Activated CD8-positive, alpha-beta memory T cell treated with anti-CD3 and anti-CD28 coated beads, Interleukin-2, amount 50 U/mL, for 48 hours (primary cell): ENCODE measurements around the gene SCGB1C1.
"Not testable (repeated sequence)": the region's sequence is repeated elsewhere in the genome, so short reads cannot be mapped to it uniquely, and the experiment has no call there.

Experiments used
- DNase-seq: peaks from one replicate; pipeline ENCODE4 v3.0.0-alpha.2; 2020

Gene SCGB1C1

DNA sequence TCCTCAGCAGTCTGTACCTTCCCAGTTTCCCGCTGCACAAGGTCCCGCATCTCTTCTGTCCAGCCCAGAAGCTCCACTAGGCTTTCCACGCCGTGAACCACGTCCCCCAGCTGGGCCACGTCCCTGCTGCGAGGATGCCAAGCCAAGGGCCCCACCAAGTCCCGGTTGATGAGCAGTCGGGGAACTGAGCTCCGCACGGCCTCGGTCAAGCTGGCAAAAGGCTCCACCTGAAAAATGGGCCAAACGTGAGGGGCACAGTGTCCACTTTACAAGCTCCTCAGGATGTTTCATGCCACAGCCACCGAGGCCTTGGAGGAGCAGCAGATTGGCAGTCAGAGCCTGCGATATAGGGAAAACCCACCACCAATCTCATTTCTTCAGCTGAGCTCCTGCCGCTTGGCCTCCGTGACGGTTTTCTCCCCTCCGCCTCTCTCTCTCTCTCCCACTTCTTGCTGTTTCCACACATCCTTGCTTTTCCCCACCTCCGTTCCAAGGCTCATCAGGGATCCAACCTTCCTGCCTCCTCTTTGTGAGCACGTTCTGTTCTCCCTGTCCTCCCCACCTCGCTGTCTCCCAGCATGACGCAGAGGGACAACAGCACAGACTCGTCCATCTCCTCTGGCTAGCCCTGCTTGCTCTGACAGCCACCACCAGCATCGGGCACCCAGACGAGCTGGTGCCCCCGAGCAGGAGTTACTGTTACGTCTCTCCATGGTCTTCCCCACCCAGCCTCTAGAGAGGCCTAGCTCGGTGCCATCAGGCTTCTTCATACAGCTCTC is 26.1 kb downstream of the SCGB1C1 start:
- peak; percentile 37 for DNase-seq

DNA sequence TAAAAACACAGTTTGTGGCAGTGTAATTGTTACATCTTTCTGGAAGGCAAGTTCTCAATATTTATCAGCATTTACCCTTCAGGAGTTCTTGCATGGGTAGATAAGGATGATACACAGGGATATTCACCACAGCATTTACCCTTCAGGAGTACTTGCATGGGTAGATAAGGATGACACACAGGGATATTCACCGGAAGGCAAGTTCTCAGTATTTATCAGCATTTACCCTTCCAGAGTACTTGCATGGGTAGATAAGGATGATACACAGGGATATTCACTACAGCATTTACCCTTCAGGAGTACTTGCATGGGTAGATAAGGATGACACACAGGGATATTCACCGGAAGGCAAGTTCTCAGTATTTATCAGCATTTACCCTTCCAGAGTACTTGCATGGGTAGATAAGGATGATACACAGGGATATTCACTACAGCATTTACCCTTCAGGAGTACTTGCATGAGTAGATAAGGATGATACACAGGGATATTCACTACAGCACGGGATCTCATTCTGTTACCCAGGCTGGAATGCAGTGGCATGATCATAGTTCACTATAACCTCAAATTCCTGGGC is 27.9 kb downstream of the SCGB1C1 start:
- DNase-seq = not testable (repeated sequence)

DNA sequence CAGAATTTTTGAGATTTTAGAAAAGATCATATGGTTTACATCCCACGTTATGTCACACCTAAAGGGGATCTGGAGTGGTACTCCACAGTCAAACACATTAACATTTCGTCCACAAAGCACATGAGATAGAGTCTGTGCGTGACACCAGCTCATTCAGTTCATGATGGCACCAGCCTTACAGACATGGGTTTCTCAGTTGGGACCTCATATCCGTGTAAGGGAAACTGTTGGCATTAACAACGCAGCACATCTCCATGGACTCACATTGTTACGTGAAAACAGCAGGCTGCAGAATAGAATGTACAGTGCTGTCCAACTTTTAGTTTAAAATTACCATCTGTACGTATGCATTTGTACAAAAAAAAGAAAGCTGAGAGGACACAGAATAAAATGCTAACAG is 28.7 kb downstream of the SCGB1C1 start:
- no peak for DNase-seq

DNA sequence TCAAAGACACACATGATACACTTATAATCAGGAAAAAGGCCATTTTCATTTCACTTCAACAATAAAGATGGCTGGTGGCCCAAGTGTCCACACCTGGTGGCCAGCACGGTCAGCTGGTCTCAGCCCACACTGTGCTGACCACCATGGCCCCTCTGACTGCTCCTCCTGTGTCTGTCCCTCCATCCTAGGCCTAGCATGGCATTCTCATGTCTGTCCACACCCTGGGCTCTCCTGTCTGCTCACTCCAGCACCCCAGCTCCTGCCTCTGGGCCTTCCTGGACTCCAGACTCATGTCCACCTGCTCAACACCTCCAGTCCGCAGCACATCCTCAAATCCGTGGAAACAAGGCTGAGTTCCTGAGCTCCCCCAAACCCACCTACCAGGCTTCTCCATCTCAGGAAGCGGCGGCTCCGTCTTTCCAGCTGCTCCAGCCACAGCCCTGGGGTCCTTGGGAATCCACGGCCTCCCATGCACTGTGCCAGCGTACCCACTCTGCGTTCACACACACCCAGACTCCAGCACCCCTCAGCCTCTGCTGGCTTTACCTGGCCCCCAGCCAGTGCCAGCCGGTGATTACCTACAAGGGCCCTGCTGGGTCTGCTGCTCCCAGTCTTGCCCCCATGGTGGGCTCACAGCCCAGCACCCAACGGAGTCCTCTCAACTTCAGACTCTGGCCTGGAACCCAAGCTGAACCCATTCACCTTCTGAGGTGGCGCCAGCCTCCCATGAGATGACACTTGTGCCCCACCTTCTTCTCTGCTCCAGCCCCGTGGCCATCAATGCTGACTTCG is 29.3 kb downstream of the SCGB1C1 start:
- peak; percentile 23 for DNase-seq

DNA sequence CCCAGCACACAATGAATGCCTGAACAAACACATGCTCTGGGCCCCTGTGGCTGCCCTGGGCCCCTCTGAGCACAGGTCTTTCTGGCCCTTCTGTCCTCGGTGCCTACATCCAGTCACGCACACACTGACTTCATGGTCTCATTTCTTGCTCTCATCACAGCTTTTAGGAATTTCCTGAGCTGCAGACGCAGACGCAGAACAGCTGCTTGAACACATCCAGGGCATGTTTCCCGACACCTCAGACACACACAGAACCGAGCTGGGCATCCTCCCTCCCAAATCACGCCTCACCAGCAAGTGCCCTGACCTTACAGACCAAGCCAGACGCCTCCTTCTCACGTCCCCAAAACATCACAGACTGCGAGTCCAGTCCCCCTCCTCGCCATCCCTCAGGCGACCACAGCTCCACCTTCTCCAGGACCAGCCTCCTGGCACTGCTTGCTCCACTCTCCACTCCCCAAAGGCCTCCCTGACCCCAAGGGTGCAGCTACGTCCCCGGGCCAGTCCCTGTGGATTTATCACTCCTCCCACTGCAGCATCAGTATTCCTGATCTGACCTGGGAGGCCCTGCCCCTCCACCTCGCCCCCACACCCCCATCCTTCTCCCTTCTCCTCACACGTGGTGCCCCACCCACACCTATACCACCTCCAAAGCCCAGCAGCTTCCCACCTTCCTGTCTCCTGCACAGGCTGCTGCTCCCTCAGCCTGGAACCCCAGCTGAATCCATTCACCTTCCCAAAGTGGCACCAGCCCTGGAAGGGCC is 30.3 kb downstream of the SCGB1C1 start:
- DNase-seq = peak; percentile 37

DNA sequence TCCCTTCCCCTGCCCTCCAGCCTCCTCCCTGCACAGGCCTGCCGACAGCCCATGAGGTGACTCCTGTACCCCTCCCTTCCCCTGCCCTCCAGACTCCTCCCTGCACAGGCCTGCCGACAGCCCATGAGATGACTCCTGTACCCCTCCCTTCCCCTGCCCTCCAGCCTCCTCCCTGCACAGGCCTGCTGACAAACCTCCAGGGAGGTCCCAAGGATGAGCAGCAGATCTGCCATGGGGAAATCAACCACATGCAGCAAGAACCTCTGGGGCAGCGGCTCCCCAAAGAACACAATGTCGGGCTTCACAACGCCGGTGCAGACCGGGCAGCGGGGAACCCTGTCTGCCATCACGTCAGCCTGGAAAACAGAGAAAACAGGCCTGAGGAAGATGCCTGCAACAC is 31.0 kb downstream of the SCGB1C1 start:
- DNase-seq = peak; percentile 34

DNA sequence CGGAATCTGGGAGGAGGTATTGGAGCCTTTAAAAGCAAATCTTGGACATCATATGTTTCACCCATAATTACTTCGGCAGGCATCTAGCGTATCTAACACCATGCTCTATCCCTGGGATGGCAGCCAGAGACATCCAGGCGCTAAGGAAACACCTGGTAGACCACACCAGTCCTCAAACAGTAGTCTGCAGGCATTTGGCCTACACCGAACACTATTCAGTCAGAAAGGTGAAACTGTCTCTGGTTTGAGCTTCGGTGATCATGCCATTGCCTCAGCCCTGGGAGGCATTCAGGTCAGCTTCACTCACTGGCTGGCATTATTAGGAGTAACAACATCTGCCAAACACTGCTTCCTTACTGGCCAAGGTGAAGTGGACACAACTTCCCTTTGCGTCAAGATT is 31.5 kb downstream of the SCGB1C1 start:
- DNase-seq = no peak

DNA sequence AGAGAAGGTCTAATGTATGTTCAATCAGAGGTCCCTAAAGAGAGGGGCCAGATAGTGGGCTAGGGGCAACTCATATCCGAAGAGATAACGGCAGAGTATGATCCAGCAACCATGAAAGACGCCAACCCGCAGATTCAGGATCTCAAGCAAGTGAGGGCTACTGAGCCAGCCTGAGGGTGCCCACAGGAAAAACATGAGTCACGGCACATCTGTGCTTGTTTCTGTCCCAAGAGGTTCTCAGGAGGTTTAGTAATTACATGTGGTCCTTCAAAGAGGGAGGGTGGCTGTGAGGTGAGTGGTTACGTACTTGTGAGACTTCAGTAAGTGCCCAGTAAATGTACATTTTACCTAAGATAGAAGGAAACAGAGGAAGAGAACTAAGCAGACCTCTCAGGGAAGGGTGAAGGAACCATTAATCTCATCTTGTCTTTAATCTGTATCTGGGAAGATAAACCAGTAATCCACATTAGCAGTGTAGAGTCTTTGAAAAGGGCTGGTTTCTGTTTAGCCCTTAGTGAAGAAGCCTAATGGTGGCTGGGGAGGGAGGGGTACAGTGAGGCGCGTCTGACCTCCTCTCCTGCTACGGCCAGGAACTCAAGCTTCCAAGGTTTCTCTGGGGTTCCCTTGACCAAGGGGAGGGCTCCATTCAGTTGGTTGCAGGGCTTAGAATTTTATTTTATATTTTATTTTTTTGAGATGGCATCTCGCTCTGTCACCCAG is 33.0 kb downstream of the SCGB1C1 start:
- peak; percentile 56 for DNase-seq

DNA sequence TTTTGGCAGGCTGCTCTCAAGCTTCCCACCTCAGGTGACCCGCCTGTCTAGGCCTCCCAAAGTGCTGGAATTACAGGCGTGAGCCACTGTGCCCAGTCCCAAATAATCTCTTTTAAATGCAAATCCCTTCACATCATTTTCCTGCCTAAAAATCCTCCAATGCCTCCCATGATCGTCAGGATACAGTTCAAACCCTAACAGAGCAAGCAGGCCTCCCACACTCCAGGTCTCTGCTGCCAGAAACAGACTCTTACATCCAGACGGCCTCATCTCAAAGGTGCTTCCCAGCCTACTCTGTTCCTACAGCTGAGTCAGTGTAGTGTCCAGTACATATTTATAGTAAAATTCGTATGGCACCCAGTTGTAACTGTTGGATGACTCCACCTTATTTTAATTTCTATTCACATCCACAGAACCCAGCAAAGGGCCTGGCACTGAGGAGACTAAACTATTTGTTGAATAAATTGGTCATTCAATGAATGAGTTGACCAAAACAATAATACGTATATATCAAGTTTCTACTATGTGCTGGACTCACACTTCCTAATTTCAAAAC is 35.0 kb downstream of the SCGB1C1 start:
- peak; percentile 4 for DNase-seq

DNA sequence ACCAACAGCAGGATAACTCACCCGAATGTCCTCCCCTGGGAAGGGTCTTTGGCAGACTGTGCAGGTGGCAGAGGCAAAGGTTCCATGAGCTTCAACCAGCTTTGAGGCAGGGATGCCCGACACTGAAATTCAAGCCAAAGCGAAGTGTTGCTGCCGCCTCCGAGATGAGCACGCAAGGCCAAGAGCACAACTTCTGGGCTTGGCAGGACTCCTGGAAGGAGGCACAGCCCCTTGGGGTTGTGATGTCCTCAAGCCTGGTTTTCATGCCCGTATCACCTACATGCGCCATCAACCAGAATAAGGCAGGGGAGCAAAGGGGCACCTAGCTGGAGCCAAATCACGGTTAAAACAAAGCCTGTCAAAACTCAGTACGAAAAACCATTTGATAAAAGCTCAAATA is 37.6 kb downstream of the SCGB1C1 start:
- peak; percentile 36 for DNase-seq

DNA sequence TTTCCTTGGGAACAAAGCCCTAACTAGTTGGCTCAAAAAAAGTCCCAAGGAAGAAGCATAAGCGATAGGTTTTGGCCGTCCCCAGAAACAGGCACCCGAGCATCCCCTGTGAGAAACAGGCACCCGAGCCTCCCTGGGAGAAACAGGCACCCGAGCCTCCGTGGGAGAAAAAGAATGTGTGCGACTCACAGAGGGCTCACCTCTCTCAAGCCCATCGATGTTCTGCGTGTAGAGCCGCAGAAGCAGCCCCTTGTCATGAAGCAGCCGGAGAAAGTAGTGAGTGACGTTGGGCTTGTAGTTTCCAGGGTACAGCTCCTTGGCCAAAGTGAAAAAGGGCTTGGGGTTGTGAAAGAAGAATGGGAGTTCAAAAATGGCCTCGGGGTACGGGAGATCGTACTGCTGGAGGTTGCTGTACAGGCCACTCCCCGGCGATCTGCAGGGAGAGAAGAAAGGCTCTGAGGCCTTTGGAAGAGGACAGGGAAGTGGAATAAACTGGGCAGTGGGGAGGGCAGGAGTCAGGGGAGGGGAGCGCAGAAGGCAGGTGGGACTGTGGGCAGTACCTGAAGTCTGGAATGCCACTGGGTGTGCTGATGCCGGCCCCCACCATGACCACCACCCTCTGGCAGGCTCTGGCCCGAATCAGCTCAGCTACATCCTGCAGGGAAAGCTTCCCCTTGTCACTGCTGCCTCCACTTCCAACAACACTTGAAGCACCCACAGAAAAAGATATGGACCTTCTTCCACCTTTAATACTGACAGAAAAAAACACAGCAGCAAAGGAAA is 40.1 kb downstream of the SCGB1C1 start:
- DNase-seq = peak; percentile 37

DNA sequence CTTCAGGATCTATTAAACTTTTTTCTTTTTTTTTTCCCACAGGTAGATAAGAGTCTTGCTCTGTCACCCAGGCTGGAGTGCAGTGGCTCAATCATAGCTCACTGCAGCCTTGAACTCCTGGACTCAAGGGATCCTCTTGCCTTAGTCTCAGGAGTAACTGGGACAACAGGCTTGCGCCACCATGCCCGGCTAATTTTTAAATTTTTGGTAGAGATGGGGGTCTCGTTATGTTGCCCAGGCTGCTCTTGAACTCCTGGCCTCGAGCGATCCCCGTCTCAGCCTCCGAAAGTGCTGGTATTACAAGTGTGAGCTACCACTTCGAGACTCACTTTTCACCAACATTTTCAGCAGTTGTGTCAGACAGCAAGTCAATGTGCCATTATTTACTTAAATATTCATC is 42.3 kb downstream of the SCGB1C1 start:
- peak; percentile 49 for DNase-seq

DNA sequence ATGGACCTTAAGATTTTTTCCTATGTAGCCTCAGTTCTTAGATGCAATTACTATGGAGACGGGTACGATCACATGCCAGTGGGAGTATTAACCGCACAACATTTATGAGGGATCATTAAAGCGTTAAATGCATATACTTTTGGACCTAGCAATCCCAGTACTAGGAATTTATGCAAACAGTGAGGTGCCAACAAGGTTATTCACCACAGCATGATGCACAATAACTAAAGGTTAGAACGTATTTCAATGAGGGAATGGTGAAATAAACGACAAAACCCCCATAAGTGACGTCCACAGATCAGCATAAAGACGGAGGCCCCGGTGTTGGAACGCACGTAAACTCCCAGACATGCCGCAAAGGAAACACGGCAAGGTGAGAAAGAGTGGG is 42.7 kb downstream of the SCGB1C1 start:
- DNase-seq = no peak

DNA sequence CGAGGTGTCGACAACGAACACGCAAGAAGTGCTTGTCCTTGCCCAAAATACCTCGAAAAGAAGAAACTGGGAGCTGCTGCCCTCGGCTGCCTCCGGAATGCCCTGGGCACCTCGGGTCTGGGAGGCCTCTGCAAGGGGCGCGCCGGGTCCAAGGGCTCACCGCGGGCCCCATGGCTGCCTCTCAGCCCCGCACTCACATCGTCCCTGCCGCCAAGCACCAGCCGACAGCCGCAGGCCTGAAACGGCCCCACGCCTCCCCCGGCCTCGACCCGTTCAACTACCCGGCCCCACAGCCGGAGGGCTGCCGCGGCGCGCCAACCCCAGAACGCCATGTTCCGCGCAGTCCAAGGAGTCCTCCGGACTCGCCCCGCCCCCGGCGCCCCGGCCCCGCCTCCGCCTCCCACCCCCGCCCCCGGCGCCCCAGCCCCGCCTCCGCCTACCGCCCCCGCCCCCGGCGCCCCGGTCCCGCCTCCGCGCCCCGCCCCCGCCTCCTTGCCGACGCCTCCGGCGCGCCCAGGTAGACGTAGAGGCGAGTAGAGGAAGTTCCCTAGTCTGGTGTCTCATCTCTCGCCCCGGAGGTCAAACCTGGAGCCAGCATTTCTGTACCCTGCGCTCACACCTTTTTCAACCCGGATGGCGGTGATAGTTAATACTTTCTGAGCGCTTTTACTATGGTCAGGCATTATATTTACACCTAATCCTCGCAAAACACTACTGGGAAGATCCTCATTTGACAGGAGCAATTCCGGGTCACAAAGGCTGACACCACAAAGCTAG is 43.3 kb downstream of the SCGB1C1 start, which contains the start of gene SIRT3:
SIRT3 (minus strand) TSS at position 346 of the 777 bp plus-strand sequence; CDS start at position 332, 14 bp downstream.
- DNase-seq = peak; percentile 87

DNA sequence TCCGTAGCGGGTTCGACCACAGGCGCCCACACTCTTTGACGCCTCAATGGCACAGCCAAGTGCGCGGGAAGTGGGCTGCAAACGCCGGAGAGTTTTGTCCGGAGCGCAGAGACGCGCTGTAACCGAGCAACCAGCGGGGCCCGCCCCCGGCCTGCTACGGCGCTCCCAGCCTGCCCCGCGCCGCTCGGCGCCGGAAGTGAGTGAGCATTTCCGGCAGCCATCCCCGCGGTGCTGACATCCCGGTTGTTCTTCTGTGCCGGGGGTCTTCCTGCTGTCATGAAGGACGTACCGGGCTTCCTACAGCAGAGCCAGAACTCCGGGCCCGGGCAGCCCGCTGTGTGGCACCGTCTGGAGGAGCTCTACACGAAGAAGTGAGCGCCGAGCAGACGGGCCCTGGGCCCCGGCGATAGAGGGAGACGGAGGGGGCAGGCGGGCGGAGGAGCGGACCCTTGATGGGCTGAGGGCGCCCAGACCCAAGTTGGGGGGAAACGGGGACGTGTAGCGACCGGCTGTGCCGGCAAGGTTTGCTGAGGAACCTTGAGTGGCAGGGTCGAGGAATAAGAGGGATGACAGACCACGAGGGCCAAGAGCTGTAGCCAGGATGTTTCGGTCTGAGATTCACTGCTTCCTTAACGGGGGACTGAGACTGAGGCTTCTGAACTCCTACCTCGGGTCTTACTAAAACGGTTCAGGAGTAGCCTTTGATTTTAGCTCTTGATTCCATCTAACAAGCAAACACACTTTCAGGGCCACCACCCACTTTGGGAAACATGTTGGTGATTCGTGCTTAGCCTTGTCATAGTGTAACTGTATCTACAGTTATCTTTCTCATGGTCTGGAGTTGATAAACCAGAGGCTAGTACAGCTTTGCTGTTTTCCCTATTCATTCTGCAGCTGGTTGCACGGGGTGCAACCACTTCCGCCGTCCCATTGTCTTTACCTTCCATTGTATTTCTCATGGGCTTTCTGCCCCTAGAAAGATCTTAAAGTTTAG is 44.2 kb downstream of the SCGB1C1 start, which contains the start of gene PSMD13:
PSMD13 (plus strand) TSS at position 203 of the 994 bp plus-strand sequence; CDS start at position 277, 74 bp downstream.
- DNase-seq = peak; percentile 94

DNA sequence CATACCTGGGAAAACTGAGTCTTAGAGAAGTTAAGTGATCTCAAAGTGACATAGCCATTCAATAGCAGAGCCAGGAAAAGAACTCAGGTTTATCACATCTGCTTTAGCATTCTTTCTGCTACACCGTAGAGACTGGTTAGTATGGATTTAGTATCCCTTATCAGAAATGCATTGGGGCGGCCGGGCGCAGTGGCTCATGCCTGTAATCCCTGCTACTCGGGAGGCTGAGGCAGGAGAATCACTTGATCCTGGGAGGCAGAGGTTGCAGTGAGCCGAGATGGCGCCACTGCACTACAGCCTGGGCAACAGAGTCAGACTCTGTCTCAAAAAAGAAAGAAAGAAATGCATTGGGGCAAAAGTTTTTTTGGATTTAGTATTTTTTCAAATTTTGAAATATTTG is 45.5 kb downstream of the SCGB1C1 start:
- DNase-seq = not testable (repeated sequence)

DNA sequence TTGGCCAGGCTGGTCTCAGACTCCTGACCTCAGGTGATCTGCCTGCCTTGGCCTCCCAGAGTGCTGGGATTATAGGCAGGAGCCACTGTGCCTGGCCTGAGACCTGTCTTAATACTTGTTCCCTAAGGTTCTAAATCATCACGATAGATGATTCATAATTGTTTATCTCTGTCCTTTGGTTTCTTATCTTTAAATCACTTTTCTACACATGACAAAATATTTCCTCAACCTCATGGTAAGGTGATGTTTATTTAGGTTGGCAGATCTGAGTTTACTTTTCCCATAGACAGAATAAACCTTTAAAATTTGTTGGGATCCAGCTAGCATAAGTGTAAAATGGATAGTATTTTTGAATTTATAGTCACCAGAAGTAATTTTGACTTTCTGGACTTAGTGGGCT is 47.4 kb downstream of the SCGB1C1 start:
- no peak for DNase-seq

DNA sequence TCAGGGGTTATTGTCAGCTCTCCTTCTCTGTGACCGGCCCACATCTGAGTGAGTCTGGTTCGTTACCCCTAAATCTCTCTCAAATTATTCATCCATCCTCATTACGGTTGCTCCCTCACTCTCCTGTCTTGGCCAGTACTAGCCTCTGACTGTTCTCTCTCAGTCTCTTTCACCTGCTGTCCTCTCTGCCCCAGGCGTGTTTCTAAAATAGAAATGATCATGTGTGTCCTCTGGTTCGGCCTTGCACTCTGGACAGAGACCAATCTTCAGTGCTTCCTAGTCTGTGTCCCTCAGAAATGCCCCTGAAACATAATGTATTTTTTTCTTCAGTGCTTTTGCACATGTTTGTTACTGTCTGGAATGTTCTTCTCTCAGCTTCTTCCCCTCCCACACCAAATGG is 48.8 kb downstream of the SCGB1C1 start:
- no peak for DNase-seq
